ENCODE measurements around the gene CRNKL1.
"Not testable (repeated sequence)": the region's sequence is repeated elsewhere in the genome, so short reads cannot be mapped to it uniquely, and the experiment has no call there.

The CRNKL1 gene

GRCh38 chr20:20003955-20004322, 48.3 kb downstream of the CRNKL1 start:
- not testable (repeated sequence) for DNase-seq

GRCh38 chr20:20003031-20003954, 49.0 kb downstream of the CRNKL1 start:
- DNase-seq = no peak

GRCh38 chr20:20002101-20002998, 49.9 kb downstream of the CRNKL1 start:
- no peak for DNase-seq

- DNase-seq = no peak
Observed at GRCh38 chr20:20000211-20000968, 51.9 kb downstream of the CRNKL1 start.

DNA sequence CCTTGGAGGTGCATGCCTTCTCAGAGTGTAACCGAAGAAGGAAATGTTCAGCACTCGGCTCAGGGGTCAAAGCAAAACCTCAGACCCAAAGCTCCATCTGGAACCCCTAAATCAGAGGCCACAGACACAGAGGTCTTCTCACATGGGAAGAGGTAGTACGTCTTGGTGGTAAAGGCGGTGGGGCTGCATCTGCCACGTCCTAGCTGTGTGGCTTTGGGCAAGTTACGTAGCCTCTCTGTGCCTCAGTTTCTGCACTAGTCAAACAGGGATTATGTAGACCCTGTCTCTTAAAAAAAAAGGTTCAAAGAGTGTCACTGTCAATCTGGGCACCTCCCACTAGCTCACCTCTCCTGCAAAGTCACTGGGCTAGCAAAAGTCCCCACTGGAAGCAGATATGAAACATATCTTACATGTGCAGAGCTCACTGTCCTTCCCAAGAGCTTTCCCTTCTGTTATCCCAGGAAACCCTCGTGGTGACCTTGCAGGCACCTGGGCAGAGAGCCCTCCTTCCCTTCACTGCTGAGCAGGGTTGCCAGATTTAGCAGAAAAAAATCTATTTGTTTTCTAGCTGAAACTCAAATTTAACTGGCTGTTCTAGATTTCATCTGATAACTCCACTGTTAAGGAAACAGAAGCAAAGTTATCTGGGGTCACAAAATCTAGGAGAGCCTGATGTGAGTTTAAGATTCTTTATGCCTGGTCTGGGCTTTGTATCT, 53.1 kb downstream of the CRNKL1 start:
- no peak for DNase-seq

DNA sequence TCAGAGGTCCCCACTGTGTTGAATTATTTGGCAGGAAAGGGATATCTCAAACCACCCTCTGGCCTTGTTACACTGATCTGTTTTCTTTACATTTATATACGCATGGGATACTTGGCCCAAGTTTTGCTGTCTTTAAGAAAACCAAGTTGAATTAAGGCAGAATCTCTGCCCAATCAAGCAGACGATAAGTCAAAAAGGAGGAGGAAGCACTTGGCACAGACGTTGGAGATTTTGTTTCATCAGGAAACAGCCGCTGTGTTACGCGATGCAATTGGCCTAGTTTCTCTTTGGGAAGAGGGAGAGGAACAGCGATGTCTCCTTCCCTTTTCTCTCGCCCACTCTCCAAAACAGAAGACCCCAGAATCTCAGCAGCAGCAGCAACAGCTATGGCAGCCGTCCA, 55.3 kb downstream of the CRNKL1 start:
- no peak for DNase-seq

- no peak for DNase-seq
Observed at GRCh38 chr20:19996222-19996621, 56.0 kb downstream of the CRNKL1 start.

GRCh38 chr20:19995220-19995863, 56.9 kb downstream of the CRNKL1 start:
- DNase-seq = no peak

- DNase-seq = no peak
Observed at GRCh38 chr20:19993958-19994669, 58.2 kb downstream of the CRNKL1 start.

GRCh38 chr20:19992996-19993908, 59.0 kb downstream of the CRNKL1 start:
- peak; percentile 17 for DNase-seq

DNA sequence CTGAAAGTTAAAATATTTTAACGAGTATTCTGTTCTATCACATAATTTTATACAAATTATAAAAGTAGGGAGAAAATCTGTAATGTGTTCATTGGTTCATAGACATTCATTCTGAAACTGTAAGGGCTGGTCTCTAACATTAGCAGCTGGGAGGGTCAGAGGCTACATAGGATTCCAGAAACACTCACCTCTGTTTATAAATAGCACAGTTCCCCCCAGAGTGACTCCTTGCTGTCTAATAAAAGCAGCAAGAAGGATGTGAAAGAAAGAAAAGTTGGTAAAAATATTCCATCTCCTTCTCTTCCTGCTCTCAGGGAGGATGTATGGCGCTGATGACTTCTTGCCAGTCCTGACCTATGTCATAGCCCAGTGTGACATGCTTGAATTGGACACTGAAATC, 60.4 kb downstream of the CRNKL1 start:
- DNase-seq = no peak

DNA sequence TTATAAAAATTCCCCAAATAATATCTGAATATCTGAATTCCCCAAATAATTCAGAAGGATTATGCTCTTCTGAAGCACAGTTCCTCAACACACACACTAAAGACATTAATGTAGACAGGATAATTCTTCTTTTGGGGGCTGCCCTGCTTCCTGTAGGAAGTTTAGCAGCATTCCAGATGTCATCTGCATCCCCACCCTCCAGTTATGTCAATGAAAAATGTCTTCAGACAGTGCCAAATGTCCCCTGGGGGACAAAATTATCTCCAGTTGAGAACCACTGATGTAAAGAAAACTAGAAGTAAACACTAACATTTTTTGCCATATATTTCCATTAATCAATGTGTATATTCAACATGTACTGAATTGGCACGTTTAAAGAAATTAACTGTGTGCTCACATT, 61.0 kb downstream of the CRNKL1 start:
- no peak for DNase-seq

DNA sequence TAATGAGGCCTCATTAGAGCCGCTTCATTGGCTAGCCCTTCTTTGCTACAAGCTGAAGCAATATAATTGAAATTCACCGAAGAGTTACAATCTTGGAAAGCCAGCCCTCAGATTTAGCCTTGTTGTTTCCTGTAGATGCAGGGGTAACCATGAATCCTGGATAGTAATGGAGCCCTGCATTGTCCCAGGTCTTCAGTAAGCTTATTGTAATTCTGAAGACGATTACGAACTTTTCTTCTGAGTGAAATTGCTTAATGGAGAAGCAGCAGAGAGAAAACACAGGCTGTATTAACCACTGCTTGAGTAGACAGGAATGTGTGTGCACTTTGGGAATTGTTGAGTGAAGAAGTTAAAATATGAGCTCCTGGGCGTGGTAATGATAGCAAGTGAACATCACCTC, 61.4 kb downstream of the CRNKL1 start:
- no peak for DNase-seq

- DNase-seq = no peak
Observed at GRCh38 chr20:19987046-19987445, 65.2 kb downstream of the CRNKL1 start.

DNA sequence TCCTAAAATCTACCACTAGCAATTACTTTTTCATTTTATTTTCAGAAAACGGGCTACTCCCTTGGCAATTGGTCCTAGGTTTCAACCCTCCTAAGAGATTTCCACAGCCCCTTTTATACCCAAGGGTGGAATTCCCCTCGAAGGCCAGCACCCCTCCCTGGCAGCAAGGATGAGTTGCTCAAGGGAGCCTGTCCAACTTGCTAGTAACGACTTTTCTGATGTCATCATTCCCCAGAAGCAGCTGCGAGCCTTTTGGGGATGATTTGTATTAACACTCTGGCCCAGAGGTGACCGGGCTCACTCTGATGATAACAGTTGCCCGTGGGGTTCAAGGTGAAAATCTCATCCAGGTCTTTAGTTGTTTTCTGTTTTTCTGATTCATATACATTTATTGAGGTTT, 65.8 kb downstream of the CRNKL1 start:
- DNase-seq = no peak

Data from GOT3 (cell line).